ENCODE results near the gene STARD8.

STARD8 gene

GRCh38 chrX:68720851-68721250 is 73.4 kb downstream of the STARD8 start:
- Histone ChIP-seq H3K4me1 (no peaks in the 10 kb centered on the region), H3K36me3 (no peaks in the 10 kb centered on the region)

GRCh38 chrX:68721546-68721945 is 74.1 kb downstream of the STARD8 start:
- TF ChIP-seq, protein P1, sequence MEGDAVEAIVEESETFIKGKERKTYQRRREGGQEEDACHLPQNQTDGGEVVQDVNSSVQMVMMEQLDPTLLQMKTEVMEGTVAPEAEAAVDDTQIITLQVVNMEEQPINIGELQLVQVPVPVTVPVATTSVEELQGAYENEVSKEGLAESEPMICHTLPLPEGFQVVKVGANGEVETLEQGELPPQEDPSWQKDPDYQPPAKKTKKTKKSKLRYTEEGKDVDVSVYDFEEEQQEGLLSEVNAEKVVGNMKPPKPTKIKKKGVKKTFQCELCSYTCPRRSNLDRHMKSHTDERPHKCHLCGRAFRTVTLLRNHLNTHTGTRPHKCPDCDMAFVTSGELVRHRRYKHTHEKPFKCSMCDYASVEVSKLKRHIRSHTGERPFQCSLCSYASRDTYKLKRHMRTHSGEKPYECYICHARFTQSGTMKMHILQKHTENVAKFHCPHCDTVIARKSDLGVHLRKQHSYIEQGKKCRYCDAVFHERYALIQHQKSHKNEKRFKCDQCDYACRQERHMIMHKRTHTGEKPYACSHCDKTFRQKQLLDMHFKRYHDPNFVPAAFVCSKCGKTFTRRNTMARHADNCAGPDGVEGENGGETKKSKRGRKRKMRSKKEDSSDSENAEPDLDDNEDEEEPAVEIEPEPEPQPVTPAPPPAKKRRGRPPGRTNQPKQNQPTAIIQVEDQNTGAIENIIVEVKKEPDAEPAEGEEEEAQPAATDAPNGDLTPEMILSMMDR (IDR thresholded peaks at IDR 0.05; ENCODE audit: low read depth, low read length), result no peak
- Histone ChIP-seq H3K4me1 (no peaks in the 10 kb centered on the region), H3K27me3 (no peaks in the 10 kb centered on the region), H3K36me3 (no peaks in the 10 kb centered on the region), H3K9me3 (no peaks in the 10 kb centered on the region), H3K4me3 (ENCODE audit: low read depth, low read length) (no peak overlapping the region)
- no peak for DNase-seq

More at GRCh38 chrX:68720851-68721250, 73.4 kb downstream of the STARD8 start:
- TF ChIP-seq, protein P1 (IDR thresholded peaks at IDR 0.05; ENCODE audit: low read depth, low read length), result no peak
- DNase-seq, result no peak
- Histone ChIP-seq H3K27me3 (no peaks in the 10 kb centered on the region), H3K9me3 (no peaks in the 10 kb centered on the region), H3K4me3 (ENCODE audit: low read depth, low read length) (no peak overlapping the region)

DNA sequence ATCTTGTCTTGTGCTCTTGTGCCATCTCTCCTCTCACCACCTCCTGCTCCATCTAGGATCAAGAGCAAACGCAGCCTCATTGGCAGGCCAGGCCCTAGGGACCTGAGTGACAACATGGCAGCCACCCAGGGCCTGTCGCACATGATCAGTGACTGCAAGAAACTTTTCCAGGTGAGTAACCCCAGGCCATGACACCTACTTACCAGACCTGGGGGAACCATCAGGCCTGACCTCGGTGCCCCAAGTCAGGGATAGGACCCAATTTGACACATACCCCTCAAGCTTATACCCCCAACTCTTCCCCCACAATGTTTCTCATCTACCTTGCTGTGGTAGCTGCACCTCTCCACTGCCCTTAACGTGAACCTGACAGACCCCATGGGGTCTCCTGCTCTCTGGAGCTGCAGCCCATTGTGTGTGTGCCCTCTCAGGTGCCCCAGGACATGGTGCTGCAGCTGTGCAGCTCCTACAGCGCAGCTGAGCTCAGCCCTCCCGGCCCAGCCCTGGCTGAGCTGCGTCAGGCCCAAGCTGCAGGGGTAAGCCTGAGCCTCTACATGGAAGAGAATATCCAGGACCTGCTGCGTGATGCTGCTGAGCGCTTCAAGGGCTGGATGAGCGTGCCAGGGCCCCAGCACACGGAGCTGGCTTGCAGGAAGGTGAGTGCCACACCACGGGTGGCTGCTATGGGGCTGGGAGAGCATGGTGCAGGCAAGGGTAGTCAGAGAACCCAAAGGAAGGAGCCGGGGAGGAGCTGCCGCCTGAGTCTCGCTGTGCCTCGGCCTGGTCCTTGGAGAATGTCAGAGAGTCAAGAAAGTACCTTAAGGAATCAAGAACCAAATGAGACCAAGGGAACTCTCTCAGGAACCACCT is 74.8 kb downstream of the STARD8 start:
- Histone ChIP-seq H3K9me3 (no peaks in the 10 kb centered on the region), H3K27me3 (no peaks in the 10 kb centered on the region), H3K4me1 (no peaks in the 10 kb centered on the region), H3K36me3 (no peaks in the 10 kb centered on the region), H3K4me3 (ENCODE audit: low read depth, low read length) (no peak overlapping the region)
- TF ChIP-seq, protein P1 (IDR thresholded peaks at IDR 0.05; ENCODE audit: low read depth, low read length), result no peak
- DNase-seq, result no peak

DNA sequence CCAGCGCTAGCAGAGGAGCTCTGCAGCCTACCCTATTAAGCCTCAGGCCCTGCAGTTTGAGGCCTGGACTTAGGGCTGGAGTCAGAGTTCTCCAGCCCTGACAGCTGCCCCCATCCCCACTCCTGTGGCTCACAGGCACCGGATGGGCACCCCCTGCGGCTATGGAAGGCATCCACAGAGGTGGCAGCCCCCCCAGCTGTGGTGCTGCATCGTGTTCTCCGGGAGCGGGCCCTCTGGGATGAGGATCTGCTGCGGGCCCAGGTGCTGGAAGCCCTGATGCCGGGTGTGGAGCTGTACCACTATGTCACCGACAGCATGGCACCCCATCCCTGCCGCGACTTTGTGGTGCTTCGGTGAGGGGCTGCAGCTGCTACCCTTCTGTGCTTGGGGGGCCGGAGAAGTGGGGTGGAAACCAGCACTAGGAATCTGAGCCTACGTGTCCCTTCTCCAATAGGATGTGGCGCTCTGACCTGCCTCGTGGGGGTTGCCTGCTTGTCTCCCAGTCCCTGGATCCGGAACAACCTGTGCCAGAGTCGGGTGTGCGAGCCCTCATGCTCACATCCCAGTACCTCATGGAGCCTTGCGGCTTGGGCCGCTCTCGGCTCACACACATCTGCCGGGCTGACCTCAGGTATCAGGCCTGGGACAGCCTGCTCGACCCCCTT is 76.2 kb downstream of the STARD8 start:
- TF ChIP-seq, protein P1 (IDR thresholded peaks at IDR 0.05; ENCODE audit: low read depth, low read length), result no peak
- H3K4me3 ChIP-seq (ENCODE audit: low read depth, low read length), result no peak overlapping the region
- no peak for DNase-seq
- H3K9me3 ChIP-seq, result no peaks in the 10 kb centered on the region
- no peaks in the 10 kb centered on the region for H3K36me3 ChIP-seq
- no peaks in the 10 kb centered on the region for H3K4me1 ChIP-seq
- H3K27me3 ChIP-seq, result no peaks in the 10 kb centered on the region

- Histone ChIP-seq H3K4me1 (no peaks in the 10 kb centered on the region), H3K4me3 (ENCODE audit: low read depth, low read length) (no peak overlapping the region), H3K9me3 (no peaks in the 10 kb centered on the region), H3K36me3 (no peaks in the 10 kb centered on the region), H3K27me3 (no peaks in the 10 kb centered on the region)
- TF ChIP-seq, protein P1 (IDR thresholded peaks at IDR 0.05; ENCODE audit: low read depth, low read length), result no peak
- no peak for DNase-seq
These were observed 77.1 kb downstream of the STARD8 start for GRCh38 chrX:68724531-68725020.
